HG03565 (cell line): ENCODE data around the gene ZNF513.

Source experiments
- ATAC-seq: cut with Tn5 transposase; IDR thresholded peaks from one replicate; pipeline ENCODE4 v1.9.1; 2021; ENCODE audit warnings: mild to moderate bottlenecking, moderate library complexity; ENCODE audit not compliant: unreplicated experiment

The ZNF513 gene

GRCh38 chr2:27390822-27391679 is 10.5 kb upstream of the ZNF513 start:
- no peak for ATAC-seq

GRCh38 chr2:27381577-27382181 is 1.1 kb upstream of the ZNF513 start:
- no peak for ATAC-seq

GRCh38 chr2:27379836-27380625 is 503 bp downstream of the ZNF513 start:
- ATAC-seq: peak; percentile 16

- no peak for ATAC-seq
Measured at GRCh38 chr2:27379383-27379835, 1.1 kb downstream of the ZNF513 start.

- ATAC-seq: no peak
Measured at GRCh38 chr2:27378809-27379290, 1.7 kb downstream of the ZNF513 start.

- ATAC-seq: no peak
Measured at GRCh38 chr2:27378096-27378808, 2.3 kb downstream of the ZNF513 start.

GRCh38 chr2:27377618-27378095 is 2.9 kb downstream of the ZNF513 start:
- no peak for ATAC-seq

- no peak for ATAC-seq
Measured at GRCh38 chr2:27376866-27377617, 3.5 kb downstream of the ZNF513 start.

GRCh38 chr2:27376151-27376865 is 4.2 kb downstream of the ZNF513 start:
- ATAC-seq: no peak

- ATAC-seq: no peak
Measured at GRCh38 chr2:27375513-27376099, 4.9 kb downstream of the ZNF513 start.

- no peak for ATAC-seq
Measured at GRCh38 chr2:27373567-27373966, 7.0 kb downstream of the ZNF513 start.

- ATAC-seq: no peak
Measured at GRCh38 chr2:27372937-27373336, 7.6 kb downstream of the ZNF513 start.

GRCh38 chr2:27370816-27371620 is 9.5 kb downstream of the ZNF513 start:
- ATAC-seq: peak; percentile 13

- peak; percentile 76 for ATAC-seq
Measured at GRCh38 chr2:27370026-27370815, 10.3 kb downstream of the ZNF513 start, which contains the start of the genes EIF2B4 and SNX17. Gene EIF2B4, minus strand, starts transcription at chr2:27370338. Its CDS starts 24 bp downstream, at chr2:27370314. Gene SNX17, plus strand, starts transcription at chr2:27370616. Its CDS starts 128 bp downstream, at chr2:27370744.

- ATAC-seq: no peak
Measured at GRCh38 chr2:27369471-27370025, 11.0 kb downstream of the ZNF513 start.

- no peak for ATAC-seq
Measured at GRCh38 chr2:27363933-27364332, 16.6 kb downstream of the ZNF513 start.
